H9 (cell line): ENCODE results near the gene CPNE7. TPM values are rescaled to one million over a fixed set of nuclear protein-coding genes. Genes with fewer than 3 reads are reported as not detected.

Experiments
- DNase-seq: peaks from one replicate; pipeline ENCODE4 v3.0.0-alpha.2; 2017
- H2AFZ ChIP-seq: one replicate; pipeline ENCODE4 v1.6.1; 2013; ENCODE audit warnings: mild to moderate bottlenecking, low read length, control low read depth, moderate library complexity
- H2AK5ac ChIP-seq: 2 replicates; pipeline ENCODE4 v1.6.1; 2013; ENCODE audit warnings: low read length, control low read depth, mixed read lengths; ENCODE audit not compliant: insufficient read length
- H2BK120ac ChIP-seq: one replicate; pipeline ENCODE4 v1.6.1; 2013; ENCODE audit warnings: low read depth, mild to moderate bottlenecking, low read length, control low read depth, inconsistent platforms; ENCODE audit not compliant: poor library complexity, severe bottlenecking
- H2BK12ac ChIP-seq: 2 replicates; pipeline ENCODE4 v1.6.1; 2013; ENCODE audit warnings: low read length, control low read depth, mixed read lengths, low read depth; ENCODE audit not compliant: insufficient read length
- H2BK15ac ChIP-seq: 2 replicates; pipeline ENCODE4 v1.6.1; 2013; ENCODE audit warnings: low read depth, low read length, control low read depth
- H2BK20ac ChIP-seq: one replicate; pipeline ENCODE4 v1.6.1; 2013; ENCODE audit warnings: low read depth, mild to moderate bottlenecking, low read length, control low read depth, inconsistent platforms; ENCODE audit not compliant: poor library complexity, severe bottlenecking
- H2BK5ac ChIP-seq: 2 replicates; pipeline ENCODE4 v1.6.1; 2013; ENCODE audit warnings: low read length, control low read depth, mixed read lengths; ENCODE audit not compliant: insufficient read length
- H3K14ac ChIP-seq: 2 replicates; pipeline ENCODE4 v1.6.1; 2013; ENCODE audit warnings: low read length, control low read depth; ENCODE audit not compliant: insufficient read depth
- H3K18ac ChIP-seq: 2 replicates; pipeline ENCODE4 v1.6.1; 2013; ENCODE audit warnings: low read depth, mild to moderate bottlenecking, mixed read lengths, low read length, control low read depth; ENCODE audit not compliant: insufficient read length
- H3K23ac ChIP-seq: 2 replicates; pipeline ENCODE4 v1.6.1; 2013; ENCODE audit warnings: low read length, control low read depth, mixed read lengths, low read depth; ENCODE audit not compliant: insufficient read length
- H3K23me2 ChIP-seq: 2 replicates; pipeline ENCODE4 v1.6.1; 2013; ENCODE audit warnings: low read depth, mild to moderate bottlenecking, mixed read lengths, low read length, control low read depth; ENCODE audit not compliant: insufficient read length, poor library complexity, severe bottlenecking
- H3K27ac ChIP-seq: 2 replicates; pipeline ENCODE4 v1.5.1; 2013; ENCODE audit warnings: low read length, control low read depth, mixed read lengths, low read depth; ENCODE audit not compliant: insufficient read length
- H3K27me3 ChIP-seq: 2 replicates; pipeline ENCODE4 v1.6.1; 2013; ENCODE audit warnings: low read length, control low read depth, inconsistent platforms; ENCODE audit not compliant: insufficient read depth
- H3K4ac ChIP-seq: 2 replicates; pipeline ENCODE4 v1.6.1; 2013; ENCODE audit warnings: low read depth, mild to moderate bottlenecking, control low read depth, inconsistent platforms, low read length, moderate library complexity
- H3K4me1 ChIP-seq: 2 replicates; pipeline ENCODE4 v1.6.1; 2013; ENCODE audit warnings: low read length, control low read depth, inconsistent platforms; ENCODE audit not compliant: insufficient read depth
- H3K4me2 ChIP-seq: 2 replicates; pipeline ENCODE4 v1.6.1; 2013; ENCODE audit warnings: low read length, control low read depth, mixed read lengths; ENCODE audit not compliant: insufficient read length, insufficient read depth
- H3K56ac ChIP-seq: 2 replicates; pipeline ENCODE4 v1.6.1; 2013; ENCODE audit warnings: low read depth, mild to moderate bottlenecking, mixed read lengths, low read length, control low read depth; ENCODE audit not compliant: insufficient read length
- H3K79me1 ChIP-seq: 2 replicates; pipeline ENCODE4 v1.6.1; 2013; ENCODE audit warnings: low read depth, mild to moderate bottlenecking, moderate library complexity, low read length, control low read depth, inconsistent platforms; ENCODE audit not compliant: insufficient read depth, poor library complexity, severe bottlenecking
- H3K79me2 ChIP-seq: 2 replicates; pipeline ENCODE4 v1.6.1; 2013; ENCODE audit warnings: low read length, control low read depth, inconsistent platforms; ENCODE audit not compliant: insufficient read depth
- H3K9ac ChIP-seq: 2 replicates; pipeline ENCODE4 v1.6.1; 2013; ENCODE audit warnings: low read length, control low read depth, mixed read lengths; ENCODE audit not compliant: insufficient read length; ENCODE audit errors: extremely low read depth
- H3K9me3 ChIP-seq: one replicate; pipeline ENCODE4 v1.6.1; 2013; ENCODE audit warnings: low read depth, low read length, inconsistent platforms; ENCODE audit not compliant: control insufficient read depth
- H3T11ph ChIP-seq: one replicate; pipeline ENCODE4 v1.6.1; 2013; ENCODE audit warnings: mild to moderate bottlenecking, low read length, control low read depth, inconsistent platforms
- H4K20me1 ChIP-seq: one replicate; pipeline ENCODE4 v1.6.1; 2013; ENCODE audit not compliant: control insufficient read depth, insufficient read length, insufficient read depth
- H4K5ac ChIP-seq: 2 replicates; pipeline ENCODE4 v1.6.1; 2013; ENCODE audit warnings: low read depth, mild to moderate bottlenecking, mixed read lengths, low read length, control low read depth; ENCODE audit not compliant: insufficient read length
- H4K8ac ChIP-seq: replicated peaks from 2 replicates; pipeline ENCODE4 v1.6.1; 2013; ENCODE audit warnings: low read length, control low read depth, mixed read lengths, low read depth; ENCODE audit not compliant: insufficient read length
- H4K91ac ChIP-seq: 2 replicates; pipeline ENCODE4 v1.6.1; 2013; ENCODE audit warnings: low read depth, mild to moderate bottlenecking, moderate library complexity, mixed read lengths, low read length, control low read depth; ENCODE audit not compliant: insufficient read length
- H3K27ac Mint-ChIP-seq, 3 experiments: 2 replicates in 2 of 3; 3 replicates in 1 of 3; pipeline ENCODE4 v1.8.0; 2020 to 2021; ENCODE audit warnings: mixed read lengths in 3 of 3, mild to moderate bottlenecking in 1 of 3, moderate library complexity in 1 of 3
- H3K27me3 Mint-ChIP-seq: 2 replicates; pipeline ENCODE4 v1.8.0; 2021; ENCODE audit warnings: low read depth, mild to moderate bottlenecking, moderate library complexity, mixed read lengths
- H3K36me3 Mint-ChIP-seq, 3 experiments: 2 replicates in 2 of 3; 3 replicates in 1 of 3; pipeline ENCODE4 v1.8.0; 2020 to 2021; ENCODE audit warnings: low read depth in 3 of 3, mixed read lengths in 3 of 3; ENCODE audit not compliant: insufficient read depth in 1 of 3
- H3K4me1 Mint-ChIP-seq, 2 experiments: 2 replicates each; pipeline ENCODE4 v1.8.0; 2020; ENCODE audit warnings: mixed read lengths in 2 of 2
- H3K4me3 Mint-ChIP-seq, 2 experiments: 2 replicates in 1 of 2; 3 replicates in 1 of 2; pipeline ENCODE4 v1.8.0; 2020 to 2021; ENCODE audit warnings: mild to moderate bottlenecking in 2 of 2, mixed read lengths in 2 of 2, moderate library complexity in 1 of 2
- H3K9me3 Mint-ChIP-seq, 2 experiments: 2 replicates in 1 of 2; 3 replicates in 1 of 2; pipeline ENCODE4 v1.8.0; 2020; ENCODE audit warnings: mild to moderate bottlenecking in 2 of 2, mixed read lengths in 2 of 2, moderate library complexity in 1 of 2
- WGBS: extraction: QIAGEN DNeasy Blood & Tissue Kit; methylation state at CpG from one replicate; pipeline ENCODE4 v1.1.7; 2013; ENCODE audit warnings: missing lambda C conversion rate, low lambda C conversion rate, mixed read lengths; ENCODE audit not compliant: insufficient read length; ENCODE audit errors: extremely low coverage; 5-methylcytosine and 5-hydroxymethylcytosine counted together
- total RNA-seq: library from RNA; stranded (reverse); gene quantifications from 2 replicates; pipeline ENCODE4 v1.2.1, GENCODE V29; 2021
- TF ChIP-seq, protein P1 (sequence below): fragments of 200-600 bp; sonication (generic); conservative IDR thresholded peaks from 3 replicates; pipeline ENCODE4 v1.8.0; 2021; ENCODE audit warnings: antibody characterized with exemption, mild to moderate bottlenecking

Gene CPNE7
- total RNA-seq, 1 experiment from 2014 or later, result 23.4 TPM

DNA sequence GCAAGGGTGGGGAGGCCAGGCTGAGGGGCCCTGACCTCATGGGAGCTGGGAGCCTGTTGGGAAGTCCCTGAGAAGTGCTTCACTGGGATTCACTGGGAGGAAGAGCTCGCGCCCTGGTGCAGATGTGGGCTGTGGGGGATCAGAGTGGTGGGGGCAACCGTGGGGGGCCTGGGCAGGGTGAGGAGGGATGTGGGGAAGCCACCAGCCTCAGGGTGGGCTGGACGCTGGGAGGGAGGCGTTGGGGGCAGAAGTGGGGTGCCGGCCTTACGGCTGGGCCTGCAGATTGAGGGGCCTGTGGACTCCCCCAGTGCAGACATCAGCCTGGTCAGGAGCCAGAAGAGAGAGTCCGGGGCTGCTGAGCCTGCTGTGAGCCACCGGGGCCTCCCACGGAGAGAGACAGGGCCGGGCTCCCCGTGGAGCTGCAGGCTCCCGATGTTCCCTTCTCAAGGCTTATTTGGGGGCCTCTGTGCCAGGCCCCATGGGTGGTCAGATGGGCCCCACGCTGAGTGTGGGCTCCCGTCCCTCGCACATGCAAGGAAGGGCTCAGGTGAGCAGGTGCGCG, 45.7 kb downstream of the CPNE7 start:
- peaks cover 9 to 53% of the 10 kb centered on the region in 2 experiments for H3K4me1 Mint-ChIP-seq
- H2BK5ac ChIP-seq, result no peak overlapping the region
- no peaks in the 10 kb centered on the region for H4K20me1 ChIP-seq
- H3K27me3 ChIP-seq, result peaks cover 2% of the 10 kb centered on the region; the same call in 1 of the 2 replicates
- WGBS, result no CpG with 5 or more reads among the region's 18 CpGs
- no peak overlapping the region for H3K14ac ChIP-seq
- no peak overlapping the region for H3K4ac ChIP-seq
- H3K79me2 ChIP-seq, result no peaks in the 10 kb centered on the region
- H2BK120ac ChIP-seq, result no peak overlapping the region
- TF ChIP-seq, protein P1, sequence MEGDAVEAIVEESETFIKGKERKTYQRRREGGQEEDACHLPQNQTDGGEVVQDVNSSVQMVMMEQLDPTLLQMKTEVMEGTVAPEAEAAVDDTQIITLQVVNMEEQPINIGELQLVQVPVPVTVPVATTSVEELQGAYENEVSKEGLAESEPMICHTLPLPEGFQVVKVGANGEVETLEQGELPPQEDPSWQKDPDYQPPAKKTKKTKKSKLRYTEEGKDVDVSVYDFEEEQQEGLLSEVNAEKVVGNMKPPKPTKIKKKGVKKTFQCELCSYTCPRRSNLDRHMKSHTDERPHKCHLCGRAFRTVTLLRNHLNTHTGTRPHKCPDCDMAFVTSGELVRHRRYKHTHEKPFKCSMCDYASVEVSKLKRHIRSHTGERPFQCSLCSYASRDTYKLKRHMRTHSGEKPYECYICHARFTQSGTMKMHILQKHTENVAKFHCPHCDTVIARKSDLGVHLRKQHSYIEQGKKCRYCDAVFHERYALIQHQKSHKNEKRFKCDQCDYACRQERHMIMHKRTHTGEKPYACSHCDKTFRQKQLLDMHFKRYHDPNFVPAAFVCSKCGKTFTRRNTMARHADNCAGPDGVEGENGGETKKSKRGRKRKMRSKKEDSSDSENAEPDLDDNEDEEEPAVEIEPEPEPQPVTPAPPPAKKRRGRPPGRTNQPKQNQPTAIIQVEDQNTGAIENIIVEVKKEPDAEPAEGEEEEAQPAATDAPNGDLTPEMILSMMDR, result no peak
- H3K9me3 Mint-ChIP-seq, result peaks cover 0 to 2% of the 10 kb centered on the region in 2 experiments; a peak in 2 of 5 replicates
- no peak overlapping the region for H2AFZ ChIP-seq
- no peak for DNase-seq
- no peak overlapping the region for H4K91ac ChIP-seq
- no peak overlapping the region for H3K18ac ChIP-seq
- no peaks in the 10 kb centered on the region for H3K79me1 ChIP-seq
- no peak overlapping the region for H3K4me2 ChIP-seq
- peaks cover 0 to 3% (median 3%) of the 10 kb centered on the region in 3 experiments; a peak in 3 of 7 replicates for H3K36me3 Mint-ChIP-seq
- no peak overlapping the region for H3T11ph ChIP-seq
- peaks cover 38% of the 10 kb centered on the region for H3K27me3 Mint-ChIP-seq
- H3K27ac Mint-ChIP-seq, result no peak overlapping the region; a peak in 1 of 7 replicates
- H4K8ac ChIP-seq, result no peak overlapping the region
- no peak overlapping the region for H2AK5ac ChIP-seq
- H3K23me2 ChIP-seq, result no peaks in the 10 kb centered on the region
- no peak overlapping the region for H3K56ac ChIP-seq
- no peak overlapping the region for H2BK15ac ChIP-seq
- no peaks in the 10 kb centered on the region; the same call in 1 of the 2 replicates for H3K4me1 ChIP-seq
- H2BK12ac ChIP-seq, result no peak overlapping the region
- no peak overlapping the region for H2BK20ac ChIP-seq
- no peak overlapping the region for H3K9ac ChIP-seq
- no peak overlapping the region for H4K5ac ChIP-seq
- no peak overlapping the region for H3K23ac ChIP-seq
- no peaks in the 10 kb centered on the region for H3K9me3 ChIP-seq
- H3K27ac ChIP-seq, result no peak overlapping the region
- H3K4me3 Mint-ChIP-seq, result no peak overlapping the region
